Caki2 (cell line): ENCODE measurements around the gene EFNA4. TPM values are rescaled to one million over a fixed set of nuclear protein-coding genes. Genes with fewer than 3 reads are reported as not detected.

Experiments used
- DNase-seq: peaks from one replicate; pipeline ENCODE4 v3.0.0-alpha.2; 2015; ENCODE audit warnings: low read depth
- in situ Hi-C: cut with HindIII; loops from 2 replicates; pipeline ENCODE4 v1.10.0; 2016; ENCODE audit warnings: low sequenced_read_pairs, low pct_unique_long_range_greater_than_20kb, mixed read lengths
- total RNA-seq: library from RNA; depleted of rRNA; stranded (reverse); fragments of >200 nt; shearing (Covaris generic); gene quantifications from 2 replicates; pipeline ENCODE4 v1.2.3, GENCODE V29; 2014; ENCODE audit warnings: low replicate concordance; rRNA removed

Gene EFNA4, protein sequence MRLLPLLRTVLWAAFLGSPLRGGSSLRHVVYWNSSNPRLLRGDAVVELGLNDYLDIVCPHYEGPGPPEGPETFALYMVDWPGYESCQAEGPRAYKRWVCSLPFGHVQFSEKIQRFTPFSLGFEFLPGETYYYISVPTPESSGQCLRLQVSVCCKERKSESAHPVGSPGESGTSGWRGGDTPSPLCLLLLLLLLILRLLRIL
- 22.3 and 38.5 TPM in 2 replicates for total RNA-seq

DNA sequence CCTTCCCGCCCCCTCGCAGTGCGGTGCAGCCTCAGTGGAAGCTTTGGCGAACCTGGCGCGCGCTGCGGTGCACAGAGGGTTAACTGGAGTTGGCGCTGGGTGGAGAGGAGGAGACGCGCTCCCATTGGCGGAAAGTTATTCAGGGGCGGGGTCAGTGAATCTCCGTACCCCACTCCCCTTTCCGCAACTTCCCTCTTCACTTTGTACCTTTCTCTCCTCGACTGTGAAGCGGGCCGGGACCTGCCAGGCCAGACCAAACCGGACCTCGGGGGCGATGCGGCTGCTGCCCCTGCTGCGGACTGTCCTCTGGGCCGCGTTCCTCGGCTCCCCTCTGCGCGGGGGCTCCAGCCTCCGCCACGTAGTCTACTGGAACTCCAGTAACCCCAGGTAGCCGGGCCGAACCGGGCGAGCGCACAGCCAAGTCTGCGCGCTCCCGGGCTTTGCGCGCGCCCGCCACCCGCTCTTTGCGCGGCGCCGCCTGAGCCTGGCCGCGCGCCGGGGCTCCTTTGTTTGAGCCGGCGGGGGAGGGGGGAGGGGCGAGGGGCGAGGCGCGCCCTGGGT lies at the start of gene EFNA4:
EFNA4 (plus strand) TSS at position 191 of the 561 bp plus-strand sequence; CDS start at position 275, 84 bp downstream.
- DNase-seq: peak; percentile 89
- in situ Hi-C loops: no loop called here

DNA sequence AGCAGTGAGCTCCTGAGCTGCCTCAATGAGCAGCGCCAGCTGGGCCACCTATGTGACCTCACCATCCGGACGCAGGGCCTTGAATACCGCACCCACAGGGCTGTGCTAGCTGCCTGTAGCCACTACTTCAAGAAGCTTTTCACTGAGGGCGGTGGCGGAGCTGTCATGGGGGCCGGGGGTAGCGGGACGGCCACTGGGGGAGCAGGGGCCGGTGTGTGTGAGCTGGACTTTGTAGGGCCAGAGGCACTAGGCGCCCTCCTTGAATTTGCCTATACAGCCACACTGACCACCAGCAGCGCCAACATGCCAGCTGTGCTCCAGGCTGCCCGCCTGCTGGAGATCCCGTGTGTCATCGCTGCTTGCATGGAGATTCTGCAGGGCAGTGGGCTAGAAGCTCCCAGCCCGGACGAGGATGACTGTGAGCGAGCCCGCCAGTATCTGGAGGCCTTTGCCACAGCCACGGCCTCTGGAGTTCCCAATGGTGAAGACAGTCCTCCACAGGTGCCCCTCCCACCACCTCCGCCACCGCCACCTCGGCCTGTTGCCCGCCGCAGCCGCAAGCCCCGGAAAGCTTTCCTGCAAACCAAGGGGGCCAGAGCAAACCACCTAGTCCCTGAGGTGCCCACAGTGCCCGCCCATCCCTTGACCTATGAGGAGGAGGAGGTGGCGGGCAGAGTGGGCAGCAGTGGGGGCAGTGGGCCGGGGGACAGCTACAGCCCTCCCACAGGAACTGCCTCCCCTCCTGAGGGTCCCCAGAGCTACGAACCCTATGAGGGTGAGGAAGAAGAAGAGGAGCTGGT lies 48.6 kb upstream of the EFNA4 start:
- in situ Hi-C loops: no loop called here
- no peak for DNase-seq

DNA sequence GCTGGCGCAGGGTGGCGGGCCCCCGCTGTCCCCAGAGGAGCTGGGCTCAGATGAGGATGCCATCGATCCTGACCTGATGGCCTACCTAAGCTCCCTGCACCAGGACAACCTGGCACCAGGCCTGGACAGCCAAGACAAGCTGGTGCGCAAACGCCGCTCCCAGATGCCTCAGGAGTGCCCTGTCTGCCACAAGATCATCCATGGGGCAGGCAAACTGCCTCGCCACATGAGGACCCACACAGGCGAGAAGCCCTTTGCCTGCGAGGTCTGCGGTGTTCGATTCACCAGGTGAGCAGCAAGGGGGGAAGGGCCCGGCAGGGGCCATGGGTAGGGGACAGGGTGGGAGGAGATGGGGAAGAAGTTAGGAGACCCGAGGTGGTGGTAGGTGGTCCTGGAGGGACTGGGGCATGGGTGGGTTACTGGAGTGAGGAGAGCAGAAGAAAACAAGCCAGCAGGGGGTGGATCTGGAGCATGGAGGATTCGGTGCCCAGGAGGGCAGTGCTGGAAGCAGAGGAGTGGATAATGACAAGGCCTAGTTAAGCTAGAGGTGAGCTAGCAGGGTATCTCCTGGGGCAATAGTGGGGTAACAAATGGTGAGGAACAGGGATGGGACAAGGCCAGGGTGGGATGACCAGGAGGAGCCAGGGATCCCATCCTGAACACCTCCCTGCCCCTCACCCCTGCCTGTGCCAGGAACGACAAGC lies 47.9 kb upstream of the EFNA4 start:
- in situ Hi-C loops: no loop called here

DNA sequence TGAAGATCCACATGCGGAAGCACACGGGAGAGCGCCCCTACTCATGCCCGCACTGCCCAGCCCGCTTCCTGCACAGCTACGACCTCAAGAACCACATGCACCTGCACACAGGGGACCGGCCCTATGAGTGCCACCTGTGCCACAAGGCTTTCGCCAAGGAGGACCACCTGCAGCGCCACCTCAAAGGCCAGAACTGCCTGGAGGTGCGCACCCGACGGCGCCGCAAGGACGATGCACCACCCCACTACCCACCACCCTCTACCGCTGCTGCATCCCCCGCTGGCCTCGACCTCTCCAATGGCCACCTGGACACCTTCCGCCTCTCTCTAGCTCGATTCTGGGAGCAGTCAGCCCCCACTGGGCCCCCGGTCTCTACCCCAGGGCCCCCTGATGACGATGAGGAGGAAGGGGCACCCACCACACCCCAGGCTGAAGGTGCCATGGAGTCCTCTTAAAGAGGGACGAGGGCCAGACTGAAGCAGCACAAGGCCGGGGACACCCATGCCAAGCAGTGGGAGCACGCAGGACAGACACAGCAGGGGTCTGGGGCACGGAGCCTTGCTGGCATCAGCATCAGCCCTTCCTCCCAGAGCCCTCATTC lies 47.2 kb upstream of the EFNA4 start:
- DNase-seq: no peak

More for the DNA sequence above, 47.9 kb upstream of the EFNA4 start:
- no peak for DNase-seq

DNA sequence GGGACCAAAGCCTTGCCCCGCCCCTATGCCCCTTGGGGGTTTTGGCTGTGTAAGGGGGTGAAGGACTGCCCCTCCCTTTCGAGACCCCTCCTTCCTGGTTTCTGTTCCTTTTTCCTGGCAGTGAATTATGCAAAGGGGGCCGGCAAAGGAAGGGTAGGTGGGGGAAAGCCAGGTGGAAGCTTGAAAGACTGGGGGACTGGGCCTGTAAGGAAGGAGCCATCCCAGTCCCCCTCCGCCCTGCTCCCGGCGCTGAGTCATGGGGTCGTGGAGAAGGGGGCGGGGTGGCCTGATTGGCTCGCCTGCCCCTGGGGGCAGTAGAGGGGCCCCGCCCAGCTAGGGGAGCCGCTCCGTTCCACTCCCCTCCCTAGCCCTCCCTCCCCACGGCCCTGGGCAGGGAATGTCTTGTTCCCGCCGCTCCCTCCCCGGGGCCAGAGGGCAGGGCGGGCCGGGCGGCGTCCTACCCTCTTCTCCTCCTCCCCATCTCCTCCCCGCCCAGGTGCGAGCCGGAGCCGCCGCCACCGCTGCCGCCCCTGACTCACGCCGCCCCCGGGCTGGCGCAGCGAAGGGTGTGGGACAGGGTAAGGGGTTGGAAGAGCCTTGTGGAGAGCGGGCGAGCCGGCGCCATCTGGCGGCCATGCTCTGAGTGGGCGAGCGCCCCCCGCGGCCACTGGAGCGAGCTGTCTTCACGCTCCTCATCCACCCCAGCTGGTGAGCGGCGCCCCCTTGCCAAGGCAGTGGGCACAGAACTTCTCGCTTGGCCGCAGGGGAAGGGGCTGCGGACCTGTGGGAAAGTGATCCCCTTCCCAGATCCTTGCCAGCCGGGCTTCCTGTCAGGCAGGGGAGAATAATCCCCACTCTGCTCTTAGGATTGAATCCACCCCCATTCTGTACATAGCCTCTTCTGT lies 46.2 kb upstream of the EFNA4 start:
- peak; percentile 99 for DNase-seq
- in situ Hi-C loops: no loop called here

More for the DNA sequence above, 47.2 kb upstream of the EFNA4 start:
- in situ Hi-C loops: no loop called here

DNA sequence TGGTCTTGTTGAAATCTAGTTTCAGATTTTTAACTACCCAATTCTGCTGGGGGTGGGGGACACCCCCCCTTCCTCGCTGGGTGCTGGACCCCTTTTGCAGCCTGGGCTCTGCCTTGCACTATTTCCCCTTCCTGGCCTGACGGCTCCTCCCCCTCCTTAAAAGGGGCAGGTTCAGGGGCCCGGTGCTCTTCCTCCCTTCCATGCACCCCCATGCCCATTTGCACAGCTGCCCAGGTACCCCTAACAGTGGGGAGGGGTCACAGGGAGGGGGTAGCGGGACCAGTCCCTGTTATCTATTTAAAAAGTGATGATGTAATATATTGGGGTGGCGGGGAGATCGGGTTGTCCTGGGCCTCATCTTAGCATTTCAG lies 45.6 kb upstream of the EFNA4 start:
- in situ Hi-C loops: no loop called here
- no peak for DNase-seq

DNA sequence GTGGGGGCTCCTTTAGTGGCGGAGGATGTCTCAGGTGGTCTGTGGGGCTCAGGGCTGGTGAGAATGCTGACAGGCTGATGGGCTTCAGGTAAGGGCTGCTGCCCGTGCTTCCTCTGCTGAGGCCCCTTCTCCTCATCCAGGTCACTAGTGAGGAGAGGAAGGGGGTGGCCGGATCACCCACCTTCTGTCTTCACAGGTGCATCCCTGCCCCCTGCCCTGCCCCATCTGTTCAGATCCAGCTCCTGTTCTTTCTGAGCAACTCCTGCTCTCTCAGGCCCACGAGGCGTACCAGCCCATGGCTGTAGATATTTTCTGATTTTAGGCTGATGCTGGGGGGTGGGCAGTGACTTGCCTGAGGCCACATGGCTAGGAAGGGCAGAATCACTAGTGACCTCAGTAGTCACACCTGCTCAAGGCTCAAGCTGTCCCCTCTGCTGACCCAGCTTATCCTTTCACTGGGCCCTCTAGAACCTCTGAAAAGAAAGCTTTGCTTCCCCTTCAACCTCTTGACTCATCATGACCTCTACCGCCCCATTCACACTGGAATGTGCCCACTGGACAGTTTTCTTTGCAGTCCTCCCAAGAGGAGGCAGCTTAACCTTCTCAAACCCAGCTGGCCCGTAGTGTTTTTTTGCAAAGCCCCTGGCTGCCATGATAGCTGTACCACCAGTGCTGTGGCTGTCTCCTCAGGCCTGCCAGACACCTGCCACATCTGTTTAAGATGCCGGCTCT lies 44.8 kb upstream of the EFNA4 start:
- DNase-seq: no peak
- in situ Hi-C loops: no loop called here

DNA sequence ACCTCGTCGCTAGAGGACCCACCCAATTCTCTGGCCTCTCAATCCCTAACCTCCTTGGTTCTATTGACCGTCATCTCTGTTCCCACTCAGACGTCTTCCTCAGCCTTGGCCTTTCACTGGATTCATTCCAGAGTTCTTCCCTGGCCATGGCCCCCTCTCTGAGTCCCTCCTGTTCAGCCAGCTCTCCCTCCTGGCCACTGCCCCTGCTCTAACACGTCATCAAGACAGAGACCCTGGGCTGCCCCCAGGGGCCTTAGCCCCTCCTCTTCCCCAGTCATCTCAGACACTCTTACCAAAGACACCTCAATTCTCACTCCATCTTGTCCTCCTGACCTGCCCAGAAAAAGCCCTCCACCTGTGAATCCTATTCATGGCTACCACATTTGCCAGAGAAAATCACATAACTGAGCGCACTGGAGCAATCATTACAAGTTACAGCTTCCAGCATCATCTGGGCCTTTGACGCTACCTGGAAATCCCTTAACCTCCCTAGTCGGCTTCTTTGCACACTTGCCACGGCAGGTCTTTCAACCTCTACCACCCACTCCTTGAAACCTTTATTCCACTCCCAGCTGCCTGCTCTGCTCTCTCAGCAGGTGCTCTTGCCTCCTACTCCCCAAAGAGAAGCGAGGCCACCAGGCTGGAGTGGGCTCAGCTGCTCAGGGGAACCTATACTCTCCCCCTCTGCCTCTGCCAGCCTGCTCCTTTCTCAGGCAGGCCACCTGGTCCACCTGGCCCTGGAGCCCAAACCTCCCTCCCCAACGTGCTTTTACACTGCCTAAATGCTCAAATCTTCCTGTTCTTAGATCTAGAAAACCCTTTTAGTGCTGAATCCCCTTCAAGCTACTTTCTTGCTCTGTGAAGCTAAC lies 43.9 kb upstream of the EFNA4 start:
- no peak for DNase-seq
- in situ Hi-C loops: no loop called here

DNA sequence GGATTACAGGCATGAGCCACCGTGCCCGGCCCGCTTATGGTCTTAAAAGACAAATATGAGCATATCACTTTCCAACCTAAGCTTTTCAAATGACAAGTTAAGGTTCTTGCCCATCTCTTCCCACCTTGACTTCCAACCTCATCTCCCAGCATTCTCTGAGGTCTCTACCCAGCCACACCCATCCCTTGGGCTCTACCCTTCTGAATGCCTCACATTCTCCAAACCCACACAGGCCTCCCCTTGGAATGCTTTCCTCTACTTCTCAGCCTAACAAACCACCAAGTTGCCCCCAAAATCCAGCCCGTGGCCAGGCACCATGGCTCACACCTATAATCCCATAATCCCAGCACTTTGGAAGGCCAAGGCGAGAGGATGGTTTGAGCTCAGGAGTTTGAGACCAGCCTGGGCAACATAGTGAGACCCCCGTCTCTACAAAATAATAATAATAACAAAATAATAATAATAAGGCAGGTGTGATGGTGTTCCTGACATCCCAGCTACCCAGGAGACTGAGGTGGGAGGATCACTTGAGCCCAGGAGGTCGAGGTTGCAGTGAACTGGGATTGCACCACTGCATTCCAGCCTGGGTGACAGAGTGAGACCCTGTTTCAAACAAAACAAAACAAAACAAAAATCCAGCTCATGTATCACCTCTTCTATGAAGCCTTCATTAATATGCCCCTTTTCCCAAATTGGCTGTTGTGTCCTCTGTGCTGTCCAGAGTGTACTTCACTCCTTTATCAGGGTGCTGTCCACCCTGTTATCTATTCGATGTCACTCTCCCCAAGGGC lies 41.2 kb upstream of the EFNA4 start:
- no peak for DNase-seq
- in situ Hi-C loops: no loop called here

DNA sequence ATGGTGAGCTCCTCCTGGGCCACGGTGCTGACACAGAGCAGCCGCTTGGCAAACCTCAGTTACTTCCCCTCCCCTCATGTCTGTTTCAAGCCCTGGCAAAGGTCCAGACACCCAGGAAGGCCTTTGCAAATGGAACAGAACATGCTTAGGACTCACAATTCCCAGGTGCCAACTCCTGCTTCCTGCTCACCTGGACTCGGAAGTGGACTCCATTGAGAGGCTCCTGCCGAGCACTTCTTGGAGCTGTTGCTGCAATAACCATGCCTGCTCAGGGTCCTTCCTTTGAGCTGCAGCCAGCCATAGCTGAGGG lies 40.7 kb upstream of the EFNA4 start:
- in situ Hi-C loops: no loop called here
- DNase-seq: no peak

DNA sequence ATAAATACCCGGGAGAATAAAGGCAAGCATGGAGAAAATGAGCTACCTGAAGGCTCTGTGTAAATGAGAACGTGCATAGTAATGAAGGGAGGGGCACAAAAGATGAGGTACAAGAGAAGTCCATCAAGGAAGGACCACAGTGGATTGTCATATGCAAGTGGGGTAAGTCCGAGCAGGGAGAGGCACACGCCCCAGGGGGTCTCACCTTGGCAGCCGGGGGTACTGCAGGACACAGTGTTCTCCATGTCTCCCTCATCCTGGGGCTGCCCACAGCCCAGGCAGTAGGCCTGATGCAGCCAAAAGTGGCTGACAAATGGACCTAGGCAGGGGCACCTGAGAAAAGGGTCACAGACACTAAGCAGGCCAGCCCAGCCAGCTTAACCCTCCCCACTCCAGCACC lies 39.9 kb upstream of the EFNA4 start:
- no peak for DNase-seq
- in situ Hi-C loops: no loop called here

DNA sequence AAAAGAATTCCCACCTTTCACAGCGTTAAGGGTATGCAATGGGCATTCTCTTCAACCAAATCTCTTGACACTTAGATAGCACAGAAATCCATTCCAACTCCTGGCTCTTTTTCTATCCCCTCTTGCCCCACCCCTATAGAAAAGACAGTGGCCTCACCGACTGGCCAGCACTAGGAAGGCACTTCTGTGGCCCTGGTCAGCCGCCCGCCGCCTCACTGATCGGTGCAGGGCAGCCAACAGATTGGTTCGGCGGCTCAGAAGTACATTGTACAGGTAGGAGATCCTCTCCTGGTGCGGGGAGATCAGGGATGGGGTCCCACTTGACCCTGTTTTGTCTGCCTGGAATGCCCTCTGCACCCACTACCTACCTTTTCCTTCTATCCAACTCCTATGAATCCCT lies 39.2 kb upstream of the EFNA4 start:
- in situ Hi-C loops: no loop called here
- no peak for DNase-seq

DNA sequence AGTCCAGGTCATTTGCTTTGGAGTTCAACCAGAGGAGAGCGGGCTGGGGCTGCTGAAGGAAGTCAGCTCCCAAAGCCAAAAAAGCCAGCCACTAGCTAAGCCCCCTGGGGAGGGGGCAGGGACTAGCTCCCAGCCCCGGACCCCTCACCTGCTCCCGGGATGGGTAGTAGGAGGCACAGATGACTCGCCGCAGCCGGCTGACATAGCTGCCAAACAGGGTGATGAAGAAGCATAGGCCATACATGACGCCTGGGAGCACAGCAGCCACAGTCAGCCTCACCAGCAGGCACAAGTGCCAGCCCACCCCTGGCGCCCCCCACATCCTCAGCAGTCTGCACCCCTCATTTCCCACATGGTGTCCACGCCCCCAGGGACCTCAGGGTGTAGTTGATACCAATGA lies 37.4 kb upstream of the EFNA4 start:
- DNase-seq: no peak
- in situ Hi-C loops: no loop called here

DNA sequence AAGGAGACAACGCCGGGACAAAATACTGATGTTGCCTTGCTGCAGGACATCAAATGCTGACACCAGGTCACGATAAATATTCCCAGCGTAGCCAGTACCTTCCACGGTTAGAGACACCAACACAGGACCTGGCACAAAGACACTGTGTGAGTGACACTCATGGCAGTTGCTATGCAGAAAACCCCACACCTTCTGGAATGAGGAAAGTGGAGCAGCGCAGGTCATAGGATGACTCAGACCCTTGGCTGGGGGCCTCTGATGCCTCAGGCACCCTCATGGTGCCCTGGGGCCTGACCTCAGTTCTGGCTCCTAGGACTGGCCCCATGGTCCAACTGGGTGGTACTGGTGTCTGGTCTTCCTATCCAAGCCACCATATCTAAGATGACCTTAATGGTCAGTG lies 37.0 kb upstream of the EFNA4 start:
- no peak for DNase-seq
- in situ Hi-C loops: no loop called here

DNA sequence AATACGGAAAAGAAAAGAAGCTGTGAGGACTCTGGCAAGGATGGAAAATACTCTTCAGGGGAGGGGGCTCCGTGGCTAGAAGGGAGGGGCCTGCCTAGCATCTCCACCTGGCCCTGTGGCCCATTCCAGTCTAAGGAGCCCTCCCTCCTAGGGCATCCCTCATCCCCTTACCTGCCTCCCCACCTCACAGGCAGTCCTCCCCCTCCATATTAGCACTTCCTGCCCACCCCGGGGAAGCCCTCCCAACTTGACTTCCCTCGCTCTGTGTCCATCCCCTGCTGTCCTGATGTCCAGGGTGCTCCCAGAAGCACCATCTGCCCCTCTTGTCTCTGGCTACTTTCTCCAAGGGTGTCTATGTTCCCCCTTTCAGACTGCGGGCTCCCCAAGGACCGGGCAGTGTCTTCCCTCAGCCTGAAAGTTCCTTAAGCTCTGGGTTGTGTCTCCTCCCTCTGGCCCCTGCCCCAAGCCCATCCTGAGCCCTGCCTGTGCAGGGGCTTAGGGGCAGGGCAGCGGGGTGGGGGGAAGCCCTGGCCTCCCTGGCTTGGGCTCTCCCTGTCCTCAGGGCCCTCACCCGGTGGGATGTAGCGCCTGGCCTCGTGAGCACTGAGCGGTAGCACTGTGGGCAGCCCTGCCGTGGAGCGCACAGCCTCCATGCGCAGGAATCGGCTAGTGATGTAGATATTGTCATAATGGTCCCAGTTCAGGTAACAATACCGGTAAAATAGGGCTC lies 33.9 kb upstream of the EFNA4 start:
- in situ Hi-C loops: no loop called here
- DNase-seq: no peak
